ENCODE measurements around the gene GALNT10.

GRCh38 chr5:154206311-154206710 is 15.8 kb downstream of the GALNT10 start:
- no peak for TF ChIP-seq GATA2 (IDR thresholded peaks at IDR 0.05; ENCODE audit: low read depth, low read length)
- no peak for TF ChIP-seq GATA3 (IDR thresholded peaks at IDR 0.05; ENCODE audit: low read depth, low read length)
